DMS153 (cell line): Measurements from ENCODE around the gene OR51A7.
"Not testable (repeated sequence)": the region's sequence is repeated elsewhere in the genome, so short reads cannot be mapped to it uniquely, and the experiment has no call there.

Source experiments
- DNase-seq: peaks from one replicate; lab custom pipeline; 2025; lab: John Stamatoyannopoulos, UW

Gene OR51A7

GRCh38 chr11:4903484-4903883, at the start of gene OR51A7:
Gene OR51A7, plus strand, starts transcription at chr11:4903783. Its CDS starts 3,587 bp downstream, at chr11:4907370.
- no peak for DNase-seq

GRCh38 chr11:4854286-4854685, 49.3 kb upstream of the OR51A7 start:
- not testable (repeated sequence) for DNase-seq

GRCh38 chr11:4862447-4863236, 40.9 kb upstream of the OR51A7 start:
- no peak for DNase-seq

- no peak for DNase-seq
These were observed 39.7 kb upstream of the OR51A7 start for GRCh38 chr11:4863876-4864275.

- DNase-seq = no peak
These were observed 37.7 kb upstream of the OR51A7 start for GRCh38 chr11:4865855-4866254.

- DNase-seq = no peak
These were observed 22.4 kb upstream of the OR51A7 start for GRCh38 chr11:4881188-4881587.

GRCh38 chr11:4881860-4882500, 21.6 kb upstream of the OR51A7 start, which contains the start of gene OR51T1:
Gene OR51T1, plus strand, starts transcription at chr11:4881900. Its CDS starts 0 bp downstream, at chr11:4881900.
- no peak for DNase-seq

- no peak for DNase-seq
These were observed 21.0 kb upstream of the OR51A7 start for GRCh38 chr11:4882543-4882942.

- no peak for DNase-seq
These were observed 19.2 kb upstream of the OR51A7 start for GRCh38 chr11:4884361-4884760.

GRCh38 chr11:4886186-4886585, 17.4 kb upstream of the OR51A7 start:
- no peak for DNase-seq

- DNase-seq = no peak
These were observed 16.0 kb upstream of the OR51A7 start for GRCh38 chr11:4887591-4887990.

- no peak for DNase-seq
These were observed 13.3 kb upstream of the OR51A7 start for GRCh38 chr11:4890279-4890678.

- no peak for DNase-seq
These were observed 11.5 kb upstream of the OR51A7 start for GRCh38 chr11:4891996-4892640.

- DNase-seq = no peak
These were observed 13.0 kb downstream of the OR51A7 start for GRCh38 chr11:4916581-4916980.

- no peak for DNase-seq
These were observed 15.7 kb downstream of the OR51A7 start, which contains the start of gene OR51G2 for GRCh38 chr11:4919250-4919649. Gene OR51G2, minus strand, starts transcription at chr11:4919350. Its CDS starts 3,687 bp downstream, at chr11:4915663.

- no peak for DNase-seq
These were observed 18.2 kb downstream of the OR51A7 start for GRCh38 chr11:4921796-4922195.

GRCh38 chr11:4922304-4922703, 18.7 kb downstream of the OR51A7 start:
- no peak for DNase-seq

- no peak for DNase-seq
These were observed 20.7 kb downstream of the OR51A7 start, which contains the start of gene OR51G1 for GRCh38 chr11:4924239-4924638. Gene OR51G1, minus strand, starts transcription at chr11:4924339. Its CDS starts 0 bp downstream, at chr11:4924339.

- no peak for DNase-seq
These were observed 23.0 kb downstream of the OR51A7 start for GRCh38 chr11:4926608-4927007.

GRCh38 chr11:4932751-4933150, 29.2 kb downstream of the OR51A7 start:
- no peak for DNase-seq

GRCh38 chr11:4936745-4937144, 33.2 kb downstream of the OR51A7 start:
- no peak for DNase-seq

- DNase-seq = no peak
These were observed 43.9 kb downstream of the OR51A7 start, which contains the start of gene OR51A4 for GRCh38 chr11:4947505-4947904. Gene OR51A4, minus strand, starts transcription at chr11:4947605. Its CDS starts 505 bp downstream, at chr11:4947100.

GRCh38 chr11:4955613-4956012, 52.0 kb downstream of the OR51A7 start, which contains the start of gene OR51A2:
Gene OR51A2, minus strand, starts transcription at chr11:4955713. Its CDS starts 0 bp downstream, at chr11:4955713.
- DNase-seq = not testable (repeated sequence)
